HG03378 (cell line): ENCODE results near the gene TEDDM1.
"Not testable (repeated sequence)": the region's sequence is repeated elsewhere in the genome, so short reads cannot be mapped to it uniquely, and the experiment has no call there.

Source experiments
- ATAC-seq: cut with Tn5 transposase; IDR thresholded peaks from one replicate; pipeline ENCODE4 v1.9.1; 2021; ENCODE audit warnings: mild to moderate bottlenecking, moderate library complexity; ENCODE audit not compliant: unreplicated experiment

Gene TEDDM1

DNA sequence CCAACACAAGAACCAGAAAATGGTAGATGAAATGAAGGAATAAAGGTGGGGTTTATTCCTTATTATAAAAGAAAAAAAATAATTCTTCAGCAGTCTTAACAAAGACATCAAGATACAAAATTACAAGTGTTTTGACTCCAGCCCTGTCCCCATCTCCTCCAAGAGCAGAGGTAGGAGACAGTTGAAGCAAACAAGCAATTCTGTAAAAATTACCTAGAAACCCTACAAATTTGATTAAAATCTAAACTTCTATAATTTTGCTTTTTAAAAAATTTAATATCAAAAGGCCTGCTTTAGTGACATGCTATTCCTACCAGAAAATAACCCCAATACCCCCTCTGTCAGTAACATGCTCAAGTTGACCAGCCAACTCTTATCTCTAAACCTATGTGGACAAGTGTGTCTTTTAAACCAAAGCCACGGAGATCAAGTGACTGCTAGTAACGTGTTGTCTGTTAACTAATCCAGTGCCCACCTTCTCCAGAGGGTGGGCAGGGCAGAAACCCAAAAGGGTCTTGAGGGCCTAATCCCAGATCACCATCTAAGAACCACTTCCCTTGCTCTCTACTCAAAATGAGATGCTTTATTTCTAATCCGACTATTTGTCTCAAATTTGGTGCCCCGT, 17.3 kb downstream of the TEDDM1 start:
- ATAC-seq: no peak

GRCh38 chr1:182381962-182382819, 18.3 kb downstream of the TEDDM1 start:
- no peak for ATAC-seq

GRCh38 chr1:182380199-182380598, 20.3 kb downstream of the TEDDM1 start:
- ATAC-seq: no peak

- not testable (repeated sequence) for ATAC-seq
Measured at GRCh38 chr1:182379781-182380180, 20.7 kb downstream of the TEDDM1 start.

- ATAC-seq: no peak
Measured at GRCh38 chr1:182376936-182377574, 23.4 kb downstream of the TEDDM1 start.

- no peak for ATAC-seq
Measured at GRCh38 chr1:182374101-182374834, 26.2 kb downstream of the TEDDM1 start.

DNA sequence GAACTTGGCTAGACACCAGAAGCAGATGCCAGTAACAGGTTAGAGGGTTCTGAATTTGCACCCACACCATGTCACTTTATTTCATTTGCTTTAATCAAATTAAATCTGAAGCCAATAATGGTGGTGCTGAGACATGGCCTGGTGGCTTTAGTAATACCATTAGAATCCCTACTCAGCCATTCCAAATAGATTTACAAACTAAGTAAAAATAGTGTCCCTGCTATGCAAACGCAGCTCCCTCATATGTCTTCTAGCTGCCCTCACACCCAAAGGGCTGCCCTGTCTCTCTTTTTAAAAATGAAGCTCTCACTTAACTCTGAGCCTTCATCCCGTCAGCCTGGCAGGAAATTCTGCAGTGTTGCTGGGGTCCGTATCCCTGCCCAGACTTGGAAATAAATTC, 29.9 kb downstream of the TEDDM1 start:
- no peak for ATAC-seq

- ATAC-seq: no peak
Measured at GRCh38 chr1:182368903-182369302, 31.6 kb downstream of the TEDDM1 start.

DNA sequence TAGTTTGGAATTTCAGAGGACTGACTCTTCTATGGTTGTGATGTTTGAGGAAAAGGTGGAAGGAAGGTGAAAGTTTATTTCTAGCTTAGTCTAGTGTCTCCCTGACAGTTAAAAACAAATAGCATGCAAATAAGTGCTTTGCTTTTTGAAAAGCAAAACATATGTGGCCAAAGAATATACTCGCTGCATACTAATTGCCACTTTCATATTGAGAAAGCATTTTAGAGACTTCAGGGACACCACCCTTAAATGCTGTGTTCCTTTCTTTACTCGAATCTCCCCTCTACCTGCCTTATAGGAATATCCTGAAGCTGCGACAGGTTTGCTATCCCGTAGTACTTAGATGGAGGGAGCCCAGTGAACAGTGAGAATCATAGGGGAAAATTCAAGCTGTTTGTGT, 32.1 kb downstream of the TEDDM1 start:
- ATAC-seq: no peak

DNA sequence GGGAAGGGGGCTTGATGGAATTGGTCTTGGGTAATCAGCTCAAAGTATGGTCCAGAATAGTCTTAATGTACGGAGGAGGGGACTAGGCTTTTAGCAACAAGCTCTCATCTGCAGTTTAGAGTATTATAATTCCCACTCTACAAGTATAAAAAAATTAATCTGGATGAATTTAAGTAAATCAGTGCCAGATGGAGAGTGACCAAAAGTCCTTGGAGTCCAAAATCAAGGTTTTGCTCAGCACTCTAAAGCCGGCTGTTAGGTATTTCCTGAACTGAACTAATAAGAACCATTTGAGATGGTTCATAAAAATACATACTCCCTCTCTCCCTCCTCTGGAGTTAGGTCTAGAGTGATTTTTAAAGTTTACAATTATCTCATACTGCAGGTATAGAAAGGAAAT, 32.5 kb downstream of the TEDDM1 start:
- ATAC-seq: no peak

DNA sequence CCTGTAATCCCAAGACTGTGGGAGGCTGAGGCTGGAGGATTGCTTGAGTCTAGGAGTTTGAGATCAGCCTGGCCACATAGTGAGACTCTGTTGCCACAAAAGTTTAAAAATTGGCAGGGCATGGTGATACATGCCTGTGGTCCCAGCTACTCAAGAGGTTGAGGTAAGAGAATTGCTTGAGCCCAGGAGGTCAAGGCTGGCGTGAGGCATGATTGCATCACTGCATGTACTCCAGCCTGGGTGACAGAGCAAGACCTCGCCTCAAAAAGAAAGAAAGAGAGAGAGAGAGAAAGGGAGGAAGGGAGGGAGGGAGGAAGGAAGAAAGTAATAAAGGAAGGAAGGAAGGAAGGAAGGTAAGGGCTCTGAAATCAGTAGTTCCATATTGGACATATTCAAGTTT, 33.9 kb downstream of the TEDDM1 start:
- ATAC-seq: no peak

DNA sequence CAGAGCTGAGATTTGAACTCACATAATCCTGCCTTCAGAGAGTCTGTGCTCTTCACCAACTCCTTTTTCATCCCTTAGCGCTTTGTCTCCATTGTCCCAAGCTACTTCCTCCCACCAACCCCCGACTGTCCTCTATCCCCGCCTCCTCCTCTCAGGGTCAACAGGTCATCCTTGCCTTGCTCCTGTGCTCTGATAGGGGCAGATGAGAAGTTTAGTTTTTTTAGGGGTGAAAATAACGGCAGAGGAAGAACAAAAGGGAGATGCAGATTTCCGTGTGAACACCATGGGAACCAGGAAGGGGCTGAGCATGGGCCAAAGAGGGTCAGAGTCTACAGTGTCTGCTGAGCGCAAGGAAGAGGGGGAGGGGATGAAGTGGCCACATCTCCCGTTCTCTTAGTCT, 40.8 kb downstream of the TEDDM1 start:
- ATAC-seq: no peak

GRCh38 chr1:182357913-182358312, 42.6 kb downstream of the TEDDM1 start:
- ATAC-seq: no peak

DNA sequence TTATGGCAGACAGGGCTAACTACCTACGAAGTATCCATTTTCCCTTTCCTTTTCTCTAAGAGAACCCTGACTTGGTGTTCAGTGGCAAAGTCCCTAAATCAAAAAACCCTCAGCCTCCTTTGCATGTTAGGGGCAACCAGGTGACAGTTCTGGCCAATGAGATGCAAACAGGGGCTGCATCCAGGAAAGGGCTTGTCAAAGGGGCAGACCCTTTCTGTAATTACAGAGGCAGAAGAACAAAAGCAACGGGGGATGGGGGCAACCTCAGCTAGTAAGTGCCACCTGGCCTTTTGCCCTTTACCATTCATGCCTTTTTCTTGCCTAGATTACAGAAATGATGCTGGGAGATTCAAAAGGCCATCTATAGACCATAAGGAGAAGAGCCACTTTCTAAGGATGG, 43.3 kb downstream of the TEDDM1 start:
- no peak for ATAC-seq

DNA sequence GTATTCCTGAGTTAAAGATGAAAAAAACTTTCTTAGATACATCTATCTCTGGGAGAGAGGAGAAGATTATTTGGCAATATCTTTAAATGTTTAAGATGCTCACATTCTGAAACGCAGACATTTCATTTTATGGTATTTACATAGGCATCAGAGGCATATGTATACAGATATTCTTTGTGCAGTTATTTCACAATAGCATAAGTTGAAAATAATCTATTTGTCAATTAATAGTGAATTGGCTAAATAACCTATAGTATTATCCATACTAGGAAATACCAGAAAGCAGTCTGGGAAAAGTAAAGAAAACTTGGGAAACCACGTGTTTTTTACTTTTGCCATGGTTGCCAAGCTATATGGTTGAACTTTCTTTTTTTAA, 44.8 kb downstream of the TEDDM1 start:
- ATAC-seq: no peak

- no peak for ATAC-seq
Measured at GRCh38 chr1:182351790-182352364, 48.6 kb downstream of the TEDDM1 start.

DNA sequence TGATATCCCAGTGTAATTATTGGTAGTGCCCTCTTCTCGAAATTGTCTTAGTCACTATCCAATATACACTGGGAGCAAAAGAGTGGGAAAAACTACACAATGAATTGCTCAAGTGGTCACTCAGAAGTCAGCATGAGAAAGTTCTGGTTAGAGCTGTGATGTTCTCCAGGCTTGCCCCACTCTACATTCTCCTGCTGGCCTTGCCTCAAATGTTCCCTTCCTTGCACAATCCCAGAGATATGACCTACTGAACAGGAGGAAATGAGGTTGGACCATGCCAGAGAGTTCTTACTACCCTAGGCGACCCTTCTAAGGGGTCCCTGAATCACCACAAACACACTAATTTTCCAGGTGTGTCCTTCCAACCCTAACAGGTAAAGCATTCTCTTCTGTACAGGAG, 49.6 kb downstream of the TEDDM1 start:
- no peak for ATAC-seq

DNA sequence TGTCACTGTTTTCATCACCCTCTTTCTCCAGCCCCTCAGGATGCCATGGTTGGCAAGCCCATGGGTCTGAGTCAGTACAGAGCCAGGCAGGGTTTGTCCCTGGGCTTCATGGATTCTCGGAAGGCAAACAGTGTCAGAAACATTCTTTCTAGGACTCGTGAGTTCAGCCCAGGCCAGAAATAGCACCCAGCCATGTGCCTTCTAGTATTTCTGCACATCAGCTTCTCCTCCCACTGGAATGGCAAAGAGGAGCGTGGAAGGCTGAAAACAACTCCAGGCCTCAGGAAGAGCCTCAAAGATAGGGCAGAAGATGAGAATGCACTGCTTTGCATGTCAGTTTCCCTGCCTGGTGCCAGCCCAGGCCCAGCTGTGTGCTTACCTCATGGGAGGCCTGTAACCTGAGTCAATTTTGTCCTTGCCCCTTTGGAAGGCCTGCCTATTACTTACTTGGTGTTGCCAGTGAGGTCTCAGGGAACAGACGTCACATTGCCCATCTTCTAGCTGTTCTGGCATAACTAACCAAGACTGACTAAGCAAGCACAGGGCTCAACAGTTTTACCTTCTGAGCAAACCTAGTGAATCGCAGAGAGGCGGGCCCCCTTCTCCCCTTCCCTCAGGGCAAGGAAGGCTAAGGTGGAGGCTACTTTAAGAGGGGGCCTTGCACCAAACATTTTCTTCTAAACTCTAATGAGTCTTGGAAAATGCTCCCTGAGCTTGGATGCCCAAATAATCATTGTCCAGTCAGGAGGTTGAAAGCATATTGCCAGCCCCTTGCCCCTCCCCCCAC, 51.3 kb downstream of the TEDDM1 start:
- ATAC-seq: no peak
